A673 (cell line): ENCODE data around the gene FGF3. TPM values are rescaled to one million over a fixed set of nuclear protein-coding genes. Genes with fewer than 3 reads are reported as not detected.
A peak's percentile ranks its signal among the peaks of the same experiment; 100 is the strongest.

Experiments used
- BruUV-seq: library from RNA; stranded (reverse); fragments of 400-500 nt; replicated peaks from 2 replicates; lab custom pipeline; 2021; lab: Mats Ljungman, UMichigan
- CTCF ChIA-PET: fragments of 300-600 bp; sonication (Branson Sonifier 250); formaldehyde crosslinking; loops from one replicate; lab custom pipeline; 2022; ENCODE audit warnings: antibody characterized with exemption; lab: Charles Lee
- POLR2A ChIA-PET: fragments of 300-600 bp; sonication (Branson Sonifier 250); formaldehyde crosslinking; loops from one replicate; lab custom pipeline; 2022; ENCODE audit warnings: antibody characterized with exemption; ENCODE audit not compliant: low non-redundant PET; lab: Charles Lee
- DNase-seq: peaks from one replicate; pipeline ENCODE4 v3.0.0-alpha.2; 2015; ENCODE audit warnings: low spot score
- H3K27ac ChIP-seq: fragments of 200-600 bp; sonication (generic); 2 replicates; pipeline ENCODE4 v1.5.1; 2016; ENCODE audit warnings: mixed run types, low read depth, mild to moderate bottlenecking, mixed read lengths, antibody characterized with exemption, low read length; ENCODE audit not compliant: poor library complexity, severe bottlenecking
- H3K27me3 ChIP-seq: fragments of 200-600 bp; sonication (generic); replicated peaks from 2 replicates; pipeline ENCODE4 v1.6.1; 2017; ENCODE audit warnings: mixed run types, low read depth, mild to moderate bottlenecking, mixed read lengths, antibody characterized with exemption, low read length; ENCODE audit not compliant: insufficient read depth, poor library complexity
- H3K36me3 ChIP-seq: fragments of 200-600 bp; sonication (generic); 2 replicates; pipeline ENCODE4 v1.6.1; 2016; ENCODE audit warnings: mixed run types, mild to moderate bottlenecking, mixed read lengths, antibody characterized with exemption, low read length; ENCODE audit not compliant: insufficient read depth, poor library complexity, severe bottlenecking
- H3K4me1 ChIP-seq: fragments of 200-600 bp; sonication (generic); 2 replicates; pipeline ENCODE4 v1.6.1; 2017; ENCODE audit warnings: mixed run types, mild to moderate bottlenecking, mixed read lengths, antibody characterized with exemption, low read length; ENCODE audit not compliant: insufficient read depth, poor library complexity, severe bottlenecking
- H3K4me3 ChIP-seq: fragments of 200-600 bp; sonication (generic); 2 replicates; pipeline ENCODE4 v1.5.1; 2016; ENCODE audit warnings: low read depth, mixed run types, mild to moderate bottlenecking, mixed read lengths, low read length; ENCODE audit not compliant: poor library complexity, severe bottlenecking
- H3K9me3 ChIP-seq: fragments of 200-600 bp; sonication (generic); 2 replicates; pipeline ENCODE4 v1.6.1; 2016; ENCODE audit warnings: mixed run types, low read depth, mild to moderate bottlenecking, mixed read lengths, antibody characterized with exemption, low read length; ENCODE audit not compliant: poor library complexity, severe bottlenecking
- CTCF ChIP-seq: fragments of 300-800, 200-600 bp; sonication (generic); conservative IDR thresholded peaks from 2 replicates; pipeline ENCODE4 v1.5.1; 2017; ENCODE audit warnings: low read depth, mild to moderate bottlenecking, antibody characterized with exemption, low read length, moderate library complexity, mixed read lengths
- EZH2 ChIP-seq: fragments of 200-600 bp; sonication (generic); IDR thresholded peaks from 2 replicates; pipeline ENCODE4 v1.6.1; 2017; ENCODE audit warnings: borderline replicate concordance, low read depth, mild to moderate bottlenecking, mixed read lengths, antibody characterized with exemption, low read length; ENCODE audit not compliant: poor library complexity, severe bottlenecking
- intact Hi-C: fragments of 100-400 bp; cut with micrococcal nuclease; formaldehyde crosslinking; loops from one replicate; pipeline ENCODE4 v1.10.0; 2022; ENCODE audit not compliant: unreplicated experiment
- total RNA-seq: library from RNA; stranded (reverse); gene quantifications from 2 replicates; pipeline ENCODE4 v1.2.3, GENCODE V29; 2021

FGF3 gene
- total RNA-seq, 1 experiment from 2014 or later = not detected

DNA sequence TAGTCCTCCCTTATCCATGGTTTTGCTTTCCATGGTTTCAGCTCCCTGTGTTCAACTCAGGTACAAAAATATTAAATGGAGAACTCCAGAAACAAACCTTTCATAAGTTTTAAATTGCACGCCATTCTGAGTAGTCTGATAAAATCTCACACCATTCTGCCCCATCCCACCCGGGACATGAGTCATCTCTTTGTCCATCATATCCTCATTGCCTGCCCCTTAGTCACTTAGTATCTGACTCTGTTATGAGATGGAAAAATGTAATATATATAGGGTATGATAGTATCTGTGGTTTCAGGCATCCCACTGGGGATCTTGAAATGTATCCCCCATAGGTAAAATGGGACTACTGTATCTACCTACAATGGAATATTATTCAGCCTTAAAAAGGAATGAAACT lies 35.5 kb upstream of the FGF3 start:
- intact Hi-C loops = no loop called here
- DNase-seq = no peak
- TF ChIP-seq CTCF (no peak), EZH2 (no peak)
- H3K4me3 ChIP-seq = no peak overlapping the region
- ChIA-PET POLR2A (no interaction called here), CTCF (no interaction called here)
- H3K36me3 ChIP-seq = no peaks in the 10 kb centered on the region
- H3K27ac ChIP-seq = no peak overlapping the region
- BruUV-seq = no TSS peak
- H3K4me1 ChIP-seq = no peaks in the 10 kb centered on the region
- peaks cover 46% of the 10 kb centered on the region for H3K27me3 ChIP-seq
- H3K9me3 ChIP-seq = no peaks in the 10 kb centered on the region

- H3K4me1 ChIP-seq = no peaks in the 10 kb centered on the region
- intact Hi-C loops = no loop called here
- H3K4me3 ChIP-seq = no peak overlapping the region
- no peaks in the 10 kb centered on the region for H3K9me3 ChIP-seq
- no TSS peak for BruUV-seq
- no peak overlapping the region for H3K27ac ChIP-seq
- ChIA-PET POLR2A (no interaction called here), CTCF (no interaction called here)
- H3K36me3 ChIP-seq = no peaks in the 10 kb centered on the region
- DNase-seq = peak; percentile 62
- no peak for TF ChIP-seq CTCF
- TF ChIP-seq EZH2 = no peak
- H3K27me3 ChIP-seq = peaks cover 37% of the 10 kb centered on the region
Observed at GRCh38 chr11:69852056-69852455, 32.8 kb upstream of the FGF3 start.

GRCh38 chr11:69848201-69848600 lies 29.0 kb upstream of the FGF3 start:
- H3K4me3 ChIP-seq = no peak overlapping the region
- POLR2A ChIA-PET = interaction anchor here (0.7 kb wide), 1 partner anchor 13 kb away, joined by 12 read pairs; no protein-coding TSS in a partner anchor
- peak; percentile 46 for DNase-seq
- no peak overlapping the region for H3K27ac ChIP-seq
- H3K27me3 ChIP-seq = peaks cover 27% of the 10 kb centered on the region
- no peaks in the 10 kb centered on the region for H3K36me3 ChIP-seq
- no peak for TF ChIP-seq EZH2
- no peak for TF ChIP-seq CTCF
- H3K4me1 ChIP-seq = no peaks in the 10 kb centered on the region
- intact Hi-C loops = no loop called here
- CTCF ChIA-PET = interaction anchor here (0.7 kb wide), 1 partner anchor 549 kb away, joined by 5 read pairs; no protein-coding TSS in a partner anchor
- BruUV-seq = no TSS peak
- no peaks in the 10 kb centered on the region for H3K9me3 ChIP-seq
